T47D (cell line): ENCODE data around the gene ZNF43.
"Not testable (repeated sequence)": the region's sequence is repeated elsewhere in the genome, so short reads cannot be mapped to it uniquely, and the experiment has no call there.

Source experiments
- DNase-seq, 2 experiments: peaks; one replicate each; pipeline versions ENCODE4 v3.0.0 to v3.0.0-alpha.2; 2011 to 2012; ENCODE audit warnings: low read depth in 1 of 2, low spot score in 1 of 2
- JUND ChIP-seq: IDR thresholded peaks from 2 replicates; pipeline ENCODE4 v1.6.1; 2012; ENCODE audit warnings: low read depth
- in situ Hi-C: cut with HindIII; loops from 2 replicates; pipeline ENCODE4 v1.10.0; 2016; ENCODE audit warnings: low sequenced_read_pairs, low pct_unique_long_range_greater_than_20kb

ZNF43 gene

GRCh38 chr19:21767065-21767800 is 68.7 kb downstream of the ZNF43 start, which contains the start of gene ZNF100:
TSS of gene ZNF100 (minus strand) at chr19:21767579. CDS start at chr19:21767429, 150 bp downstream.
- peak; percentile 58 to 97 for DNase-seq
- in situ Hi-C loops: no loop called here
- TF ChIP-seq JUND: no peak

GRCh38 chr19:21766705-21767064 is 69.3 kb downstream of the ZNF43 start:
- in situ Hi-C loops, DNase-seq: not testable (repeated sequence)

GRCh38 chr19:21765151-21765550 is 70.8 kb downstream of the ZNF43 start:
- TF ChIP-seq JUND: no peak
- in situ Hi-C loops: no loop called here
- DNase-seq: no peak

- DNase-seq, in situ Hi-C loops: not testable (repeated sequence)
These were observed 74.4 kb downstream of the ZNF43 start for GRCh38 chr19:21761547-21761946.

- in situ Hi-C loops: no loop called here
- DNase-seq: no peak
- no peak for TF ChIP-seq JUND
These were observed 77.7 kb downstream of the ZNF43 start for GRCh38 chr19:21758296-21758695.

- DNase-seq, in situ Hi-C loops: not testable (repeated sequence)
These were observed 80.4 kb downstream of the ZNF43 start for GRCh38 chr19:21755555-21755954.
